NCI-H1417 (cell line): ENCODE results near the gene EIF3B.
A peak's percentile ranks its signal among the peaks of the same experiment; 100 is the strongest.
"Not testable (repeated sequence)": the region's sequence is repeated elsewhere in the genome, so short reads cannot be mapped to it uniquely, and the experiment has no call there.

Source experiments
- DNase-seq, 3 experiments: peaks; one replicate each; lab custom pipeline; 2025; lab: John Stamatoyannopoulos, UW

EIF3B gene

GRCh38 chr7:2376351-2377154 lies 21.9 kb downstream of the EIF3B start:
- no peak for DNase-seq

- DNase-seq = not testable (repeated sequence)
These were observed 22.9 kb downstream of the EIF3B start for GRCh38 chr7:2377492-2377891.

GRCh38 chr7:2378125-2378524 lies 23.5 kb downstream of the EIF3B start:
- DNase-seq = not testable (repeated sequence)

GRCh38 chr7:2379161-2379560 lies 24.5 kb downstream of the EIF3B start:
- no peak for DNase-seq

- DNase-seq = no peak
These were observed 25.3 kb downstream of the EIF3B start for GRCh38 chr7:2379821-2380450.

- no peak for DNase-seq
These were observed 25.8 kb downstream of the EIF3B start for GRCh38 chr7:2380461-2380860.

GRCh38 chr7:2381227-2381626 lies 26.6 kb downstream of the EIF3B start:
- no peak for DNase-seq

- DNase-seq = no peak
These were observed 27.4 kb downstream of the EIF3B start for GRCh38 chr7:2381881-2382509.

GRCh38 chr7:2383543-2384274 lies 29.1 kb downstream of the EIF3B start:
- no peak for DNase-seq

- no peak for DNase-seq
These were observed 30.0 kb downstream of the EIF3B start for GRCh38 chr7:2384354-2385243.

- not testable (repeated sequence) for DNase-seq
These were observed 31.5 kb downstream of the EIF3B start for GRCh38 chr7:2386122-2386521.

GRCh38 chr7:2386964-2387669 lies 32.5 kb downstream of the EIF3B start:
- no peak for DNase-seq

- no peak for DNase-seq
These were observed 33.4 kb downstream of the EIF3B start for GRCh38 chr7:2387897-2388636.

GRCh38 chr7:2388637-2388954 lies 34.0 kb downstream of the EIF3B start:
- DNase-seq = no peak

GRCh38 chr7:2390020-2390816 lies 35.6 kb downstream of the EIF3B start:
- DNase-seq = peak in 1 of 3 experiments; percentile 12

- DNase-seq = no peak
These were observed 39.1 kb downstream of the EIF3B start for GRCh38 chr7:2393706-2394105.

- no peak for DNase-seq
These were observed 40.0 kb downstream of the EIF3B start for GRCh38 chr7:2394566-2395082.

- DNase-seq = no peak
These were observed 43.9 kb downstream of the EIF3B start for GRCh38 chr7:2398506-2398905.
